Left ventricle myocardium inferior (tissue), 1 donor: ENCODE data around the gene ZCCHC24. TPM values are rescaled to one million over a fixed set of nuclear protein-coding genes. Genes with fewer than 3 reads are reported as not detected.
A peak's percentile ranks its signal among the peaks of the same experiment; 100 is the strongest.

Source experiments
- DNase-seq: peaks from one replicate; pipeline ENCODE4 v3.0.0-alpha.2; 2020
- H3K27ac ChIP-seq: fragments of 200-600 bp; replicated peaks from 2 replicates; pipeline ENCODE4 v1.8.0; 2021
- H3K27me3 ChIP-seq: fragments of 200-600 bp; 2 replicates; pipeline ENCODE4 v1.8.0; 2021; ENCODE audit warnings: low read depth
- H3K36me3 ChIP-seq: fragments of 200-600 bp; 2 replicates; pipeline ENCODE4 v1.8.0; 2021
- H3K4me1 ChIP-seq: fragments of 200-600 bp; 2 replicates; pipeline ENCODE4 v1.8.0; 2021
- H3K4me3 ChIP-seq: fragments of 200-600 bp; 2 replicates; pipeline ENCODE4 v1.8.0; 2021; ENCODE audit warnings: mild to moderate bottlenecking, moderate library complexity
- H3K9me3 ChIP-seq: fragments of 200-600 bp; replicated peaks from 2 replicates; pipeline ENCODE4 v1.8.0; 2021
- intact Hi-C: fragments of 100-400 bp; cut with micrococcal nuclease; formaldehyde crosslinking; loops from one replicate; pipeline ENCODE4 v1.11.0; 2022
- total RNA-seq: library from RNA; stranded (reverse); fragmentation: NEBNext Ultra II Directional; extraction: Animal tissue kit (Norgen Biotek cat#: 25700); gene quantifications from one replicate; pipeline ENCODE4 v1.2.1, GENCODE V29; 2021
- TF ChIP-seq, protein P1 (sequence below): fragments of 200-600 bp; IDR thresholded peaks from 2 replicates; pipeline ENCODE4 v1.8.0; 2021; ENCODE audit warnings: antibody characterized with exemption, mild to moderate bottlenecking, borderline replicate concordance
- donor health status: DM: no; HTN: yes; CAD: no; lungs with severe emphysema.

The ZCCHC24 gene
- total RNA-seq, 1 donor from 2014 or later: 47.5 TPM

DNA sequence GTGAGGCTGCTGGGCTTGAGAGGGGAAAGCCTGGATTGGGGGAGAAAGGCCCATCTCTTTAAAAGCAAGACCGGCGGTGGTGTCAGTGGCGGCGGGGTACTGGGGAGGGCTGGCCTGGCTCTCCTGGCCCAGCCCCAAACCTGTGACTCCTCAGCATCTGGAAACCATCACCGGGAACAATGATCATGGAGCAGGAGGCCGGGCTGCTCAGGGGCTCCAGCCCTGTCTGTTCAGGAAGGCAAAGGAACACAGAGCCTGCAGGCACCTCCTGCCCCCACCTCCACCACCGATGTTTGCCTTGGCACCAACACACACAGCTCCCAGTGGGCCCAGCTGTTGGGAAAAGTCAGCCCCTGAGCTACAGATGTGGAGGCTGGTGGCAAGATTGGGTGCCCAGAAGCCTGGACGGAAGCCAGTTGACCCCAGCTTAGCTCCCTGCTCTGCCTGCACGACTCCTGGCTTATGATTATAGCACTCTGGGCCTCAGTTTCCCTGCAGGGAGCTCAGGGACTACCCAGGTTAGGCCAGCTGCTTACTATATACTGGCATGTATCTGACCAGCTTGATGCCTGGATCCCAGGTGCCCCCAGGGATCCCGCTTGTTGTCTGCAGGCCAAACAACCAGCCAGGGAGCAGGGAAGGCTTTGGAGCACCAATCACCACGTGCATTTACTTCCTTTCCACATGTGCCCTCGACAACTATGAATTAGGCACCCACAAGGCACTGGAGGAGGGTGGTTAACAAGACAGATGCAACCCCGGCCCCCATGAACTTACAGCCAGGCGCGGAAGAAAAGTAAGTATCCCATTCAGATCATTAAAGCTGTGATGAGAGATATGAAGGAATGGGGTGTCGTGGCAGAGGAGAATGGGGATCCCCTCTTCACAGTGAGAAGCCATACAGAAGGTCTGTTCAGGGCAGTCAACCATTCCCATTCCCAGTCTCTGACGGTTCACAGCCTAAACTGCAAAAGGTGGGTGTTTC is 37.3 kb downstream of the ZCCHC24 start:
- intact Hi-C loops: no loop called here
- no peaks in the 10 kb centered on the region for H3K4me1 ChIP-seq
- peak; percentile 58 for DNase-seq

GRCh38 chr10:79407423-79407796 is 38.0 kb downstream of the ZCCHC24 start:
- Histone ChIP-seq H3K36me3 (no peaks in the 10 kb centered on the region), H3K27me3 (no peaks in the 10 kb centered on the region), H3K27ac (no peak overlapping the region), H3K4me1 (no peaks in the 10 kb centered on the region), H3K4me3 (no peak overlapping the region), H3K9me3 (no peaks in the 10 kb centered on the region)
- no peak for DNase-seq
- TF ChIP-seq, protein P1, sequence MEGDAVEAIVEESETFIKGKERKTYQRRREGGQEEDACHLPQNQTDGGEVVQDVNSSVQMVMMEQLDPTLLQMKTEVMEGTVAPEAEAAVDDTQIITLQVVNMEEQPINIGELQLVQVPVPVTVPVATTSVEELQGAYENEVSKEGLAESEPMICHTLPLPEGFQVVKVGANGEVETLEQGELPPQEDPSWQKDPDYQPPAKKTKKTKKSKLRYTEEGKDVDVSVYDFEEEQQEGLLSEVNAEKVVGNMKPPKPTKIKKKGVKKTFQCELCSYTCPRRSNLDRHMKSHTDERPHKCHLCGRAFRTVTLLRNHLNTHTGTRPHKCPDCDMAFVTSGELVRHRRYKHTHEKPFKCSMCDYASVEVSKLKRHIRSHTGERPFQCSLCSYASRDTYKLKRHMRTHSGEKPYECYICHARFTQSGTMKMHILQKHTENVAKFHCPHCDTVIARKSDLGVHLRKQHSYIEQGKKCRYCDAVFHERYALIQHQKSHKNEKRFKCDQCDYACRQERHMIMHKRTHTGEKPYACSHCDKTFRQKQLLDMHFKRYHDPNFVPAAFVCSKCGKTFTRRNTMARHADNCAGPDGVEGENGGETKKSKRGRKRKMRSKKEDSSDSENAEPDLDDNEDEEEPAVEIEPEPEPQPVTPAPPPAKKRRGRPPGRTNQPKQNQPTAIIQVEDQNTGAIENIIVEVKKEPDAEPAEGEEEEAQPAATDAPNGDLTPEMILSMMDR: no peak
- intact Hi-C loops: no loop called here

More for the DNA sequence above, 37.3 kb downstream of the ZCCHC24 start:
- Histone ChIP-seq H3K27me3 (no peaks in the 10 kb centered on the region), H3K4me3 (no peak overlapping the region), H3K9me3 (no peaks in the 10 kb centered on the region), H3K27ac (no peak overlapping the region), H3K36me3 (no peaks in the 10 kb centered on the region)
- TF ChIP-seq, protein P1: no peak

DNA sequence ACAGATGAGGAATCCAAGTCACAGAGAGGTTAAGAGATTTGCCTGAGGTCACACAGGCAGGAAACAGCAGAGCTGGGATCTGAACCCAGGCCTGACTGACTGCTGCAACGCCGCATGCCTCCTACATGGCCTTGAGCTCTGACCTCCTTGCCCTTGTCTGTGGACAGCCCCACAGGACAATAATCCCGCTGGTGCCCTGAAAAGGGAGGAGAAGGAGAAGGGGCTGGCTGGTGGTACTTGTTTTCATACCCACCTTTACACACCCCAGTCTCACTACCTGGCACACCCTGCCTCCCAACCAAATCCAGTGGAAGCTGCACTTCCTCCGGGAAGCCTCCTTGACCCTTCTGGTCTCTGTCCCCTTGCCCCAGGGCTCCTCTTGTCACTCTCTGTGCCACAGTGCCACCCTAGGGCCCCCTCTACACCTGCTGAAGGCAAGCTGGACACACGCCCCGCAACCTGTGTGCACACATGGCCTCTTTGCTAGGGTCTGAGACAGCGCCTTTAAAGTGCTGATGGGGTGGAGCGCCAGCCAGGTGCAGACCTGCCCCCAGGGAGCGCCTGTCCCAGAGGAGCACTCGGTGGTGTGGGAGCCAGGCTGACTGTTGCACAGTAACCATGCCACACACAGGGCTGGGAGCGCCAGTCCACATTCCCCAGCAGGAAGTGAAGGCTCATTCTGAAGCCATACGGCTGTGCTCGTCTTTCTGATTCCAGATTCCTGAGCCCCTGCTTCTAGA is 38.6 kb downstream of the ZCCHC24 start:
- DNase-seq: no peak
- H3K4me1 ChIP-seq: no peaks in the 10 kb centered on the region

GRCh38 chr10:79405995-79406515 is 39.4 kb downstream of the ZCCHC24 start:
- H3K27ac ChIP-seq: no peak overlapping the region
- H3K4me1 ChIP-seq: no peaks in the 10 kb centered on the region

More for the DNA sequence above, 38.6 kb downstream of the ZCCHC24 start:
- H3K27ac ChIP-seq: no peak overlapping the region
- intact Hi-C loops: no loop called here
- TF ChIP-seq, protein P1: no peak
- no peaks in the 10 kb centered on the region for H3K27me3 ChIP-seq
- H3K4me3 ChIP-seq: no peak overlapping the region
- H3K9me3 ChIP-seq: no peaks in the 10 kb centered on the region
- no peaks in the 10 kb centered on the region for H3K36me3 ChIP-seq

More at GRCh38 chr10:79405995-79406515, 39.4 kb downstream of the ZCCHC24 start:
- Histone ChIP-seq H3K9me3 (no peaks in the 10 kb centered on the region), H3K27me3 (no peaks in the 10 kb centered on the region), H3K36me3 (no peaks in the 10 kb centered on the region), H3K4me3 (no peak overlapping the region)
- intact Hi-C loops: no loop called here
- TF ChIP-seq, protein P1: no peak
- DNase-seq: no peak
